ENCODE measurements around the gene KRT83.

KRT83 gene

GRCh38 chr12:52335598-52336262 is 14.5 kb upstream of the KRT83 start:
- Histone ChIP-seq H3K36me3 (ENCODE audit: control insufficient read depth, insufficient read depth, low read length) (no peaks in the 10 kb centered on the region), H3K4me3 (replicated peaks; ENCODE audit: low read depth, low read length) (no peak overlapping the region), H3K27me3 (replicated peaks; ENCODE audit: control insufficient read depth, insufficient read depth, low read length) (no peaks in the 10 kb centered on the region; the same call in 1 of the 2 replicates)
- no peak for DNase-seq (ENCODE audit: extremely low read depth, insufficient read length)
- no peak for TF ChIP-seq CTCF (IDR thresholded peaks at IDR 0.05; ENCODE audit: insufficient read depth, low read length, poor library complexity, severe bottlenecking)

GRCh38 chr12:52334185-52334584 is 13.0 kb upstream of the KRT83 start:
- DNase-seq (ENCODE audit: extremely low read depth, insufficient read length): no peak
- Histone ChIP-seq H3K36me3 (ENCODE audit: control insufficient read depth, insufficient read depth, low read length) (no peaks in the 10 kb centered on the region), H3K27me3 (replicated peaks; ENCODE audit: control insufficient read depth, insufficient read depth, low read length) (no peaks in the 10 kb centered on the region; the same call in 1 of the 2 replicates), H3K4me3 (replicated peaks; ENCODE audit: low read depth, low read length) (no peak overlapping the region)
- TF ChIP-seq CTCF (IDR thresholded peaks at IDR 0.05; ENCODE audit: insufficient read depth, low read length, poor library complexity, severe bottlenecking): no peak

GRCh38 chr12:52333321-52333720 is 12.1 kb upstream of the KRT83 start:
- no peak for TF ChIP-seq CTCF (IDR thresholded peaks at IDR 0.05; ENCODE audit: insufficient read depth, low read length, poor library complexity, severe bottlenecking)
- Histone ChIP-seq H3K27me3 (replicated peaks; ENCODE audit: control insufficient read depth, insufficient read depth, low read length) (no peaks in the 10 kb centered on the region), H3K36me3 (ENCODE audit: control insufficient read depth, insufficient read depth, low read length) (no peaks in the 10 kb centered on the region), H3K4me3 (replicated peaks; ENCODE audit: low read depth, low read length) (no peak overlapping the region)
- no peak for DNase-seq (ENCODE audit: extremely low read depth, insufficient read length)

- no peak for DNase-seq (ENCODE audit: extremely low read depth, insufficient read length)
- Histone ChIP-seq H3K4me3 (replicated peaks; ENCODE audit: low read depth, low read length) (no peak overlapping the region), H3K36me3 (ENCODE audit: control insufficient read depth, insufficient read depth, low read length) (no peaks in the 10 kb centered on the region), H3K27me3 (replicated peaks; ENCODE audit: control insufficient read depth, insufficient read depth, low read length) (no peaks in the 10 kb centered on the region)
- TF ChIP-seq CTCF (IDR thresholded peaks at IDR 0.05; ENCODE audit: insufficient read depth, low read length, poor library complexity, severe bottlenecking): no peak
Observed at GRCh38 chr12:52332381-52332780, 11.2 kb upstream of the KRT83 start.

- H3K36me3 ChIP-seq (ENCODE audit: control insufficient read depth, insufficient read depth, low read length): no peaks in the 10 kb centered on the region
- DNase-seq (ENCODE audit: extremely low read depth, insufficient read length): no peak
- H3K27me3 ChIP-seq (replicated peaks; ENCODE audit: control insufficient read depth, insufficient read depth, low read length): no peaks in the 10 kb centered on the region
- H3K4me3 ChIP-seq (replicated peaks; ENCODE audit: low read depth, low read length): no peak overlapping the region
- no peak for TF ChIP-seq CTCF (IDR thresholded peaks at IDR 0.05; ENCODE audit: insufficient read depth, low read length, poor library complexity, severe bottlenecking)
Observed at GRCh38 chr12:52331833-52332232, 10.6 kb upstream of the KRT83 start.

GRCh38 chr12:52331039-52331438 is 9.8 kb upstream of the KRT83 start:
- no peaks in the 10 kb centered on the region for H3K27me3 ChIP-seq (replicated peaks; ENCODE audit: control insufficient read depth, insufficient read depth, low read length)
- no peak for TF ChIP-seq CTCF (IDR thresholded peaks at IDR 0.05; ENCODE audit: insufficient read depth, low read length, poor library complexity, severe bottlenecking)
- no peak overlapping the region for H3K4me3 ChIP-seq (replicated peaks; ENCODE audit: low read depth, low read length)
- DNase-seq (ENCODE audit: extremely low read depth, insufficient read length): no peak
- H3K36me3 ChIP-seq (ENCODE audit: control insufficient read depth, insufficient read depth, low read length): no peaks in the 10 kb centered on the region

All from GM06990 (cell line).